Right renal pelvis (tissue), 4 donors: Measurements from ENCODE around the gene MMP14. TPM values are rescaled to one million over a fixed set of nuclear protein-coding genes. Genes with fewer than 3 reads are reported as not detected.
"Not testable (repeated sequence)": the region's sequence is repeated elsewhere in the genome, so short reads cannot be mapped to it uniquely, and the experiment has no call there.

Experiments used
- DNase-seq, 4 donors: peaks; one replicate each; pipeline ENCODE4 v3.0.0-alpha.2; 2013; ENCODE audit warnings: low read depth in 4 of 4, low spot score in 3 of 4, missing footprints in 1 of 4
- polyA plus RNA-seq, 4 donors: library from polyadenylated mRNA; unstranded; fragments of 120-200 nt; gene quantifications; one replicate each; pipeline ENCODE4 v1.2.1, GENCODE V29; 2013; ENCODE audit not compliant: insufficient read length in 4 of 4

MMP14 gene
- polyA plus RNA-seq, 4 donors: 147 to 172 (median 165) TPM

GRCh38 chr14:22813145-22813544 is 23.2 kb upstream of the MMP14 start:
- DNase-seq: no peak

DNA sequence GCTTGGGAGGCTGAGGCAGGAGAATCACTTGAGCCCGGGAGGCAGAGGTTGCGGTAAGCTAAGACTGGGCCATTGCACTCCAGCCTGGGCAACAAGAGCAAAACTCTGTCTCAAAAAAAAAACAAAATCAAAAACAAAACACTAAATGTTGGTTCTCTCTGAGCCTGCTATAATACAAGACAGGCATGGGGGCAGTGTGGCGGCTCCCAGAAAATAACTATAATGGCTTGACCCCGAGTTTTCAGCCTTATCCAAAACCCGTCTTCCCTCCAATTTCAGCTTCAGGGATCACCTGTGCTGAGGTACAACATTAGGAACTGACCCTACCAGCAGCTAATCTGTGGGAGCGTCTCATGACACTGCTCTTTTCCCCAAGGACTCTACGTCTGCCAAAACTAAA is 22.0 kb upstream of the MMP14 start:
- no peak for DNase-seq

DNA sequence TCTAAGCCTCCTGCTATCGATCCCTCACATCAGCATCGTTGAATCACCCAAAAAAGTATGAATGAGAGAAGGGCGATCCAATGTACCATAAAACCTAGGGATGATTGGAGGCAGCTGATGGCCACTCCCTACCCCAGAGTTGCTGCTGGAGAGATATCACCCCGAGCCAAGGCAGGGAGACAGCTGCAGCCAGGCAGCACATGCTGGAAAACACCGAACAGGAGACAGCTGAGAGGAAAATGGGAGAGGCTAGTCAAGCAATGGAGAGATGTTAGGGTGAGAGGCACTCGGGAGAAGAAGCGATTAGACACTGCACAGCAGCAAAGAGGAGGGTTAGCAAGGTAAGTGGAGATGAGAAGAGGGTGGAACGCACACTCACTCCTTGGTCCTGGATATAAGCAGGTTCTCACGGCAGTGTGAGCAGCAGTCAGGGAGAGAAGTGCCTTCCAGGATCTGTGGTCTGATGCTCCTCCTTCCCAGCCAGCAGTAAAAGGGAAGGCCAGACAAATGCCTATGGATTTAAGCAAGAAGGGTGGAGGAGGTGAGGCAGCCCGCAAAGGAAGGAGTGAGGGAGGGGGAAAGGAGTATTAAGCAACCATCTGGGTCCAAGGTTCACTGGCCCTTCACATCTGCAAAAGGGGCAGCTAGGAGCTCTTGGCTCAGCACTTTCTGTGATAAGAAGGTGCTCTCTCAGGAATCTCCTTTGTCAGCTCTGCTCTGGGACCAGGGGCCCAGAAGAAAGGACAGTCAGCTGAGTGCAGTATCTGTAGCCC is 21.3 kb upstream of the MMP14 start, which contains the start of gene SLC7A7:
SLC7A7 (minus strand) TSS at position 495 of the 773 bp plus-strand sequence. CDS start 2,037 bp downstream, outside the sequence.
- DNase-seq: no peak

DNA sequence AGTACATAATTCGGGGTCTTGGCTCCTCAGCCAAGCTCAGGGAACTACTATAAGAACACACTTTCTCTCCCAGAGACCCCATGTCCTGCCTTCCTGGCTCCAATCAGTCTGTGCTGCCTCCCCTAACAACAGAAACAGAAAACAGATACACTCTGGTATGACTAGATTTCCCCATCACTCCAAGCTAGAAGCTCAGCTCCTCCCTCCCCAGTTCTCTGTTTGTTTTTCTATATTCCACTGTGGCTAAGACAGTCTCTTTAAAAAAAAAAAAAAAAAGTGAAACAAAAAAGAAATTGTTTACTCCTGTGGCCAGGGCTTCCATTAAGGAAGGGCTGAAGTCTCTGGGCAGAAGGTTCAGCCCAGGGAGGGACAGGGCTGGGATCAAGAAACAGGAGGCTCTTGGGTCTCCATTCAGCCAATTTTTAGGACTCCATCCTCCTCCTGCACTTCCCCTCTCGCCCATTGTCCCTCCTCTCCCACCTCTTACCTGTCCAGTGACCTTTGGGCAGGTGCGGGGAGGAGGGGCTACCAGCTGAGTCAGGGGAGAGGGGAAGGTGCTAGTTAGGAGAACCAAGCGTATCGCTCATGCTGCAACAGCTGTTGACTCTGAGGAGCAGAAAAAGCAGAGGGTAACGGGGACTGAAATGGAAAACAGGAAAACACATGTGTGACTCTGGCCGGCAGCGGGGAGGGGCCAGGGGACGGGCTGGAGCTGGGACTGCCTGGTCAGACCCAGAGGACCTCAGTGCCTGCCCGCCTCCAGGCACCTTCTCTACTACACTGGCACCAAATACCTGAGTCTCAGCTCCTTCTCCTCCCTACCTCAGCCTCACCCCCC is 17.0 kb upstream of the MMP14 start:
- no peak for DNase-seq

DNA sequence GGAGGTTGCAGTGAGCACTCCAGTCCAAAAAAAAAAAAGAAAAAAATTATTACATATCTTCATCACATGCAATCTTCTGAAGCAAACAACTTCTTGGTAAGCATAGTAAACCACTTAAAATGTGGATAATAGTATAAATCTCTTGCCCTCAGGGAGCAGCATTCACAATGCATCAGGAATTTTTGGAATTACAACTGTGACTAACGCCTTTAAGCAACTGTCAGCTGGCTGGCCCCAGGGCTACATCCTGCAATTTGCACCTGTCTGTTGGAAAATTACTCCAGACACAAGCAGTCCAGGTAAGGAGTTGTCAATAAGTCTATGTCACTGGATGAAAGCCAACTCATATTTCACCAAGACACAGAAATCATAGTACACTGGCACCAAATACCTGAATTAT is 15.7 kb upstream of the MMP14 start:
- DNase-seq: no peak

GRCh38 chr14:22821193-22822015 is 15.0 kb upstream of the MMP14 start:
- no peak for DNase-seq

GRCh38 chr14:22822016-22822570 is 14.3 kb upstream of the MMP14 start:
- no peak for DNase-seq

- DNase-seq: peak in 2 of 4 donors; percentile 69 to 80
Observed at GRCh38 chr14:22822571-22823098, 13.8 kb upstream of the MMP14 start.

- DNase-seq: no peak
Observed at GRCh38 chr14:22824711-22825359, 11.6 kb upstream of the MMP14 start.

GRCh38 chr14:22829076-22829660 is 7.2 kb upstream of the MMP14 start:
- DNase-seq: not testable (repeated sequence)

- peak in 3 of 4 donors; percentile 86 to 90 (median 89) for DNase-seq
Observed at GRCh38 chr14:22829661-22830442, 6.5 kb upstream of the MMP14 start, which contains the start of gene MRPL52. TSS of gene MRPL52 (plus strand) at chr14:22829887. CDS start at chr14:22829913, 26 bp downstream.

DNA sequence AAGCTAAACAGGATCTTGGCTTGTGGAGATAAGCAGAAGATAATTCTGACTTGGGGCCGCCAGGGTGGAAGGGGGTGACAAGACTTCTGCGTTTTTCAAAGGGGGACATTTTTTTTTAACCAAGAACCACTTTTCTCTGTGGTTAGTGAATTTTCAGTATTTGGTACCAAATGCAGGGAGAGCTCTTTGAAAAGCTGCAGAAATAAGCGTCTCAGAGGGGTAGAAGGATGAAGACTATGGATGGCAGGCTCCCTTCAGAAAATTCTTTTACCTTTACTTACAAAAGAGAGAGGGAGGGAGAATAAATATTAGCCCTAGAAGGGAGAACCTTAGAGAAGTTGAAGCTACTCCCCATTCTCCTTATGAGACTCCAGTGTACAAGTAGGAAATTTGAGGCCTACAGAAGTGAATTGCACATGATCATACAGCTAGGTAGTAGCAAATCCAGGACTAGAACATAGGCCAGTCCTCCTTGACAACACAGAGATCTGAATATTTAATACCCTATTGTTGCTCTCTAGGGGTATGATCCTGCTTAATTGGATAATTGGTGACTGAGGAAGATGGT is 5.9 kb upstream of the MMP14 start:
- DNase-seq: no peak

GRCh38 chr14:22835505-22835904 is 880 bp upstream of the MMP14 start:
- no peak for DNase-seq

GRCh38 chr14:22837114-22837749 is 847 bp downstream of the MMP14 start:
- DNase-seq: no peak

DNA sequence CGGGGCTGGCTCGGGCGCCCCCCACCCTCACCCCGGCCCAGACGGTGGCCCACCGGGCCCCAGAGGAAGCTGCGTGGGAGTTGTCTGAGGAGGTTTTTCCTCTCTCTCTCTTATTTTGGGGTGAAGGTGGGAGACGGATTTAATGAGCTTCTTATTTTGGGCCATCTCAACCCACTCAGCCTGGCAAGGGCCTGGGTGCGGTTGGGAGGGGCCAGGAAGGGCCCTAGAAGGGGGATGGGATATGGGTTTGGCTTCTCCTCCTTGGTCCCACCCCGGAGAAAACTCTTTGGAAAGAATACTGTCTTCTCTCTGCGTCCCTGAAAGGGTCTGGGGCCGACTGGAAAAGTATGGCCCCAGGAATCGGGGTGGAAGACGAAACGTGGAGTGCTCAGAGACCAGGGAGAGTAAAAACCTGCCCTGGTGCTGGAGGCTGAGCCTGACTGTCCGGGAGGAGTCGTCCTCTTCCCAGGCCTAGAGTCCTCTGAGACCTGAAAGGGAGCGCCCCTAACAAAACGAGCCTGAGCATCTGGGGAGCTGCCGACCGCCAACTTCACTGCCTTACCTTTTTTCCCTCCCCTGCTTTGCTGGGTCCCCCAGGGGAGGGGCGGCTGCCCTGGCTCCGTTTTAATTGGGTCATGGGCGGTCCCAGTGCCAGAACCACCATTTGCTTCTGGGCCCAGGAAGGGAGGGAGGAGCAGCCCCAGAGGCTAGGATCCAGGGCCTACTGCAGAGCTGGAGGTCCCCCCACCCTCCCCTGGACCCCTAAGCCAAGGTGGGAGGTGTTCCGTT is 1.6 kb downstream of the MMP14 start:
- no peak for DNase-seq

- no peak for DNase-seq
Observed at GRCh38 chr14:22838631-22839041, 2.3 kb downstream of the MMP14 start.
